Stimulated activated CD4-positive, alpha-beta T cell treated with anti-CD3 and anti-CD28 coated beads, Interleukin-15, amount 100 ng/mL, for 24 hours (primary cell): ENCODE measurements around the gene FSTL1.
"Not testable (repeated sequence)": the region's sequence is repeated elsewhere in the genome, so short reads cannot be mapped to it uniquely, and the experiment has no call there.

ENCODE experiments used
- DNase-seq: peaks from one replicate; pipeline ENCODE4 v3.0.0-alpha.2; 2020

The FSTL1 gene

GRCh38 chr3:120410541-120410940 lies 40.3 kb downstream of the FSTL1 start:
- DNase-seq = no peak

GRCh38 chr3:120410116-120410515 lies 40.7 kb downstream of the FSTL1 start:
- no peak for DNase-seq

- DNase-seq = no peak
Observed at GRCh38 chr3:120407508-120408287, 43.1 kb downstream of the FSTL1 start.

- DNase-seq = no peak
Observed at GRCh38 chr3:120404876-120405275, 45.9 kb downstream of the FSTL1 start.

- DNase-seq = no peak
Observed at GRCh38 chr3:120402257-120402656, 48.5 kb downstream of the FSTL1 start.

- no peak for DNase-seq
Observed at GRCh38 chr3:120399372-120399771, 51.4 kb downstream of the FSTL1 start.

GRCh38 chr3:120396469-120396868 lies 54.3 kb downstream of the FSTL1 start:
- no peak for DNase-seq

- DNase-seq = no peak
Observed at GRCh38 chr3:120394347-120394746, 56.4 kb downstream of the FSTL1 start.

GRCh38 chr3:120393761-120394160 lies 57.0 kb downstream of the FSTL1 start:
- DNase-seq = no peak

- DNase-seq = no peak
Observed at GRCh38 chr3:120393243-120393642, 57.5 kb downstream of the FSTL1 start.

- DNase-seq = no peak
Observed at GRCh38 chr3:120382941-120383447, 67.8 kb downstream of the FSTL1 start.

- DNase-seq = no peak
Observed at GRCh38 chr3:120381503-120381902, 69.3 kb downstream of the FSTL1 start.

- not testable (repeated sequence) for DNase-seq
Observed at GRCh38 chr3:120377948-120378347, 72.8 kb downstream of the FSTL1 start.

- no peak for DNase-seq
Observed at GRCh38 chr3:120370463-120370862, 80.3 kb downstream of the FSTL1 start.

- no peak for DNase-seq
Observed at GRCh38 chr3:120369037-120369467, 81.7 kb downstream of the FSTL1 start.

- no peak for DNase-seq
Observed at GRCh38 chr3:120368172-120368571, 82.6 kb downstream of the FSTL1 start.

- no peak for DNase-seq
Observed at GRCh38 chr3:120364821-120365220, 86.0 kb downstream of the FSTL1 start.

GRCh38 chr3:120364101-120364500 lies 86.7 kb downstream of the FSTL1 start:
- DNase-seq = no peak

- DNase-seq = no peak
Observed at GRCh38 chr3:120357807-120358206, 93.0 kb downstream of the FSTL1 start.

GRCh38 chr3:120355486-120355885 lies 95.3 kb downstream of the FSTL1 start:
- no peak for DNase-seq

- no peak for DNase-seq
Observed at GRCh38 chr3:120353463-120353862, 97.3 kb downstream of the FSTL1 start.

GRCh38 chr3:120352017-120352416 lies 98.8 kb downstream of the FSTL1 start:
- DNase-seq = no peak

GRCh38 chr3:120350401-120350941 lies 100.3 kb downstream of the FSTL1 start:
- no peak for DNase-seq

- no peak for DNase-seq
Observed at GRCh38 chr3:120349855-120350125, 101.0 kb downstream of the FSTL1 start.
